BLaER1 treated with 17β-estradiol and CSF1 and Interleukin-3, amounts not matched to agents 10 nM and 100 nM (cell line): ENCODE measurements around the gene C1orf105.

Experiments used
- H3K27ac ChIP-seq, 11 experiments: shearing (Covaris generic); formaldehyde crosslinking; 2 replicates each; pipeline ENCODE4 v1.8.1; 2022
- H3K27me3 ChIP-seq, 11 experiments: shearing (Covaris generic); formaldehyde crosslinking; 2 replicates each; pipeline ENCODE4 v1.8.1; 2022
- H3K36me3 ChIP-seq, 11 experiments: shearing (Covaris generic); formaldehyde crosslinking; 2 replicates each; pipeline ENCODE4 v1.8.1; 2022
- H3K4me1 ChIP-seq, 10 experiments: shearing (Covaris generic); formaldehyde crosslinking; 2 replicates each; pipeline ENCODE4 v1.8.1; 2022
- H3K4me2 ChIP-seq, 11 experiments: shearing (Covaris generic); formaldehyde crosslinking; 2 replicates each; pipeline ENCODE4 v1.8.1; 2022
- H3K4me3 ChIP-seq, 10 experiments: shearing (Covaris generic); formaldehyde crosslinking; 2 replicates each; pipeline ENCODE4 v1.8.1; 2022
- H3K9ac ChIP-seq, 11 experiments: shearing (Covaris generic); formaldehyde crosslinking; 2 replicates each; pipeline ENCODE4 v1.8.1; 2022
- H3K9me3 ChIP-seq, 11 experiments: shearing (Covaris generic); formaldehyde crosslinking; replicated peaks in 1 of 11; 2 replicates each; pipeline ENCODE4 v1.8.1; 2022
- H4K20me1 ChIP-seq, 11 experiments: shearing (Covaris generic); formaldehyde crosslinking; 2 replicates each; pipeline ENCODE4 v1.8.1; 2022
- Cebpa-rat ChIP-seq, 11 experiments: shearing (Covaris generic); IDR thresholded peaks; 2 replicates each; pipeline ENCODE4 v1.8.1; 2022

The C1orf105 gene

GRCh38 chr1:172406968-172407367, 13.5 kb upstream of the C1orf105 start:
- H3K4me1 ChIP-seq = no peaks in the 10 kb centered on the region
- TF ChIP-seq Cebpa-rat (IDR thresholded peaks at IDR 0.05) = no peak

DNA sequence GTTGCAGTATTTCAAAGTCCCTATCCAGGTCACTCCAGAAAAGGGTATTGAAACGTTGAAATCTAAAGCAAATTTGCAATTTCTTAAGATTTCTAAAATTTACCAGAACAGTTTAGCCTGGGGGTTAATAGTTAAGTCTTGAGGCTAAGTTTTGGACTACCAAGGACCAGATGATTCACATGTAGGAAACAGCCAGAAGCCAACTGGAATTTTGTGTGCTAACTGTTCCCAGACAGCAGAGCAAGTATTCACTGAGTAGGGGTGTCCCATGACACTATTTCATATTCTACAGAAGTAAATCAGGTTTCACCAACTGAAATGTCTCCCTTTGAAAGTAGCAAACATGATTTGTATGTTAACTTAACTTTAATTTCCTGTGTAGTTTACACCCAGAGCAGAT, 11.5 kb upstream of the C1orf105 start:
- Histone ChIP-seq H3K36me3 (no peaks in the 10 kb centered on the region), H3K4me3 (no peak overlapping the region), H3K9me3 (no peaks in the 10 kb centered on the region), H3K4me1 (no peaks in the 10 kb centered on the region), H4K20me1 (no peaks in the 10 kb centered on the region), H3K27ac (no peak overlapping the region), H3K27me3 (no peaks in the 10 kb centered on the region), H3K9ac (no peak overlapping the region), H3K4me2 (no peak overlapping the region)
- TF ChIP-seq Cebpa-rat (IDR thresholded peaks at IDR 0.05) = no peak

More at GRCh38 chr1:172406968-172407367, 13.5 kb upstream of the C1orf105 start:
- Histone ChIP-seq H4K20me1 (no peaks in the 10 kb centered on the region), H3K27ac (no peak overlapping the region), H3K27me3 (no peaks in the 10 kb centered on the region), H3K9me3 (no peaks in the 10 kb centered on the region), H3K4me2 (no peak overlapping the region), H3K36me3 (no peaks in the 10 kb centered on the region), H3K9ac (no peak overlapping the region), H3K4me3 (no peak overlapping the region)

DNA sequence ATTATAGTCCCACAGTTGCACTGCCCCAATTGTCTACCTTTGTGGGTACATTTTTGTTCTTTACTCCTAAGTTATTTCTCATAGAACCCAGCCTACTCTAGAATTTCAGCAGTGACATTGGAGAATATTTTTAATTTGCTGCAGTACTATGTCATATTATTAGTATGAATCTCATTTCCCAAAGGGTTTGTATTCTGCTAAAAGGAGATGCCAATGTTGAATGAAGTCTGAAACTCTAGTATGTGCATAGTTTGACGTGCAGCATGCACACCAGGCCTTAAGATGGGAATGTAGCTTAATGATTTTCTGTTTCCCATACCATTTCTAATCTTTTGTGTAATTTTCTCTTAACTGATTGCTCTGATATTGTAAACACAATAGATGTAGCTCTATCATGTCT, 10.5 kb upstream of the C1orf105 start:
- no peak overlapping the region for H3K9ac ChIP-seq
- H3K4me1 ChIP-seq = no peaks in the 10 kb centered on the region
- no peaks in the 10 kb centered on the region for H3K9me3 ChIP-seq
- no peaks in the 10 kb centered on the region for H4K20me1 ChIP-seq
- no peak overlapping the region for H3K4me3 ChIP-seq
- H3K4me2 ChIP-seq = no peak overlapping the region
- no peak overlapping the region for H3K27ac ChIP-seq
- no peaks in the 10 kb centered on the region for H3K36me3 ChIP-seq
- TF ChIP-seq Cebpa-rat (IDR thresholded peaks at IDR 0.05) = no peak
- no peaks in the 10 kb centered on the region for H3K27me3 ChIP-seq

DNA sequence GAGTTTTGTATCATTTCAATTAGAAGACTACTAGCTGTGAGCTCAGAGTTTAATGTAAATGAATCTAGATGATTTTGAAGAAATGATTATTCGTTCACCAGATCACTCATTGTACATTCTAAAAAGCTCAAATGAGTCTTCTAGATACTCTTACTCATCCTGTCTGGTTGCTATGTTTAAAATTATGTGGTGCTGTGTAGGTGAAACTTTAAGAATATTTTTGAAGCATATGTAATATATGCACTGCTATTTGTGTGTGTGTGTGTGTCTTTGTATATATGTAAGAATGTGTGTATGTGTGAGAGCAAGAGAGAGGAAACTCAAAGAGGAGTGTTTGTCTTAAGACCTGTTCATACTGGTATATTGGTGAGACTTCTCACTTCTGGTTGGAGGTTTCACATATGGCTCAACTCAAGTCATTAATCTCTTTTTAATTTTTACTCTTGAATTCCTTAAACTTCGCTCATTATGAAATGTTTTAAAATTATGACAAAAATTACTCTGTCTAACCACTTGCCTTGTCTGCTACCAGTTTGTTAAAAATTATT, 8.6 kb upstream of the C1orf105 start:
- Histone ChIP-seq H3K9me3 (no peaks in the 10 kb centered on the region), H4K20me1 (no peaks in the 10 kb centered on the region), H3K36me3 (no peaks in the 10 kb centered on the region), H3K27me3 (no peaks in the 10 kb centered on the region), H3K9ac (no peak overlapping the region), H3K4me2 (no peak overlapping the region), H3K4me3 (no peak overlapping the region), H3K27ac (no peak overlapping the region), H3K4me1 (no peaks in the 10 kb centered on the region)
- TF ChIP-seq Cebpa-rat (IDR thresholded peaks at IDR 0.05) = no peak

- Histone ChIP-seq H3K4me2 (no peak overlapping the region), H3K4me1 (no peaks in the 10 kb centered on the region), H3K9me3 (no peaks in the 10 kb centered on the region), H3K9ac (no peak overlapping the region), H3K27ac (no peak overlapping the region), H3K4me3 (no peak overlapping the region), H3K27me3 (no peaks in the 10 kb centered on the region), H3K36me3 (no peaks in the 10 kb centered on the region), H4K20me1 (no peaks in the 10 kb centered on the region)
- TF ChIP-seq Cebpa-rat (IDR thresholded peaks at IDR 0.05) = no peak
Measured at GRCh38 chr1:172414331-172414730, 6.2 kb upstream of the C1orf105 start.

DNA sequence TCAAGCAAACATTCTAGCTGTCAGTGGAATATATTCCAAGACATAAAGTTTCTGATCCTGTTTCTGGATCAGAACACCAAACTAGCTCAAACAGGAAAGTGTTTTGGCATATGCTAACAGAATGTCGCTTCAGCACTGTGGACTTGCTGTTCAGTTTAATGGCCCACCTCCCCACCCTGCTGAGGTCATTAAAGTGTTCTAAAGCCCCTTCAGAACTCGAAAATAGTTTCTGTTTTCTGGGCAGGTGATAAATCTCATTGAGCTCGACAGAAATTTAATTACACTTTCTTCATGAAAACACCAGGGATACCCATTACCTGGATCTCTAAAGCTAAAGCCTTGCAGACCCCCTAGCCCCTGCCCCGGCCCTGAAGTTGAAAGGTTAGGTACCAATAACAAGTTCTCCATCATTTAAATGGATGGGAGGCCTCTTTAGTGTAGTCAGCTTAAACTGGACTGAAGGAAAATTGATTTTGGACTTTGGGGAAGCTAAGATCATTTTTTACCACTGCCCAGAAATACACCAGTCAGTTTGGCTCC, 3.9 kb upstream of the C1orf105 start:
- no peaks in the 10 kb centered on the region for H4K20me1 ChIP-seq
- TF ChIP-seq Cebpa-rat (IDR thresholded peaks at IDR 0.05) = no peak
- H3K4me2 ChIP-seq = no peak overlapping the region
- H3K4me1 ChIP-seq = no peaks in the 10 kb centered on the region
- no peaks in the 10 kb centered on the region for H3K36me3 ChIP-seq
- no peak overlapping the region for H3K4me3 ChIP-seq
- H3K27me3 ChIP-seq = no peaks in the 10 kb centered on the region
- no peaks in the 10 kb centered on the region for H3K9me3 ChIP-seq
- no peak overlapping the region for H3K9ac ChIP-seq
- H3K27ac ChIP-seq = no peak overlapping the region

- Histone ChIP-seq H3K4me1 (no peaks in the 10 kb centered on the region), H3K27me3 (no peaks in the 10 kb centered on the region), H3K9me3 (no peaks in the 10 kb centered on the region), H3K27ac (no peak overlapping the region), H3K36me3 (peaks cover 0 to 1% (median 0%) of the 10 kb centered on the region in 11 experiments; a peak in 2 of 22 replicates), H3K4me3 (no peak overlapping the region), H4K20me1 (no peaks in the 10 kb centered on the region; a peak in 2 of 22 replicates), H3K4me2 (no peak overlapping the region), H3K9ac (no peak overlapping the region)
- TF ChIP-seq Cebpa-rat (IDR thresholded peaks at IDR 0.05) = no peak
Measured at GRCh38 chr1:172417557-172417956, 2.9 kb upstream of the C1orf105 start.

DNA sequence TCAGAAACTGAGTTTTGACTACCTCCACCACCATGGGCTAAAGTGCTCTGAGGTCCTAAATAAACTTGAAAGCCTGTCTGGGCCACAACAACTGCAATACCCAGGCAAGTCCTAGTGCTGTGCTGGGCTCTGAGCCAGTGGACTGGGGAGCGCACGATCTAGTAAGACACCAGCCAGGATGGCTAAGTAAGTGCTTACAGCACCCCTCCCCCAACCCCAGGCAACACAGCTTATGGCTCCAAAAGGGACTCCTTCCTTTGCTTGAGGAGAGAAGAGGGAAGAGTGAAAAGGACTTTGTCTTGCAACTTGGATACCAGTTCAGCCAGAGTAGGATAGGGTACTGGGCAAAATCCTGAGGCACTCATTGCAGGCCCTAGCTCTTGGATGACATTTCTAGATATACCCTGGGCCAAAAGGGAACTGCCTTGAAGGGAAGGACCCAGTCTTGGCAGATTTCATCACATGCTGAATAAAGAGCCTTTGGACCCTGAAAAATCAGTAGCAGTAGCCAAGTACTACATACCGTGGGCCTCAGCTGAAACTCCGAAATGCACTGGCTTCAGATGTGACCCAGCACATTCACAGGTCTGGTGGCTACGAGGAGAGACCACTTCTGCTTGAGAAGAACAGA, 1.6 kb downstream of the C1orf105 start:
- TF ChIP-seq Cebpa-rat (IDR thresholded peaks at IDR 0.05) = no peak
- Histone ChIP-seq H3K36me3 (peaks cover 0 to 4% (median 0%) of the 10 kb centered on the region in 11 experiments; a peak in 3 of 22 replicates), H3K9ac (no peak overlapping the region), H3K4me1 (peaks cover 0 to 3% (median 1%) of the 10 kb centered on the region in 10 experiments; a peak in 9 of 20 replicates), H3K27me3 (no peaks in the 10 kb centered on the region), H3K4me3 (no peak overlapping the region), H4K20me1 (no peaks in the 10 kb centered on the region; a peak in 2 of 22 replicates), H3K9me3 (no peaks in the 10 kb centered on the region), H3K4me2 (no peak overlapping the region), H3K27ac (no peak overlapping the region)

DNA sequence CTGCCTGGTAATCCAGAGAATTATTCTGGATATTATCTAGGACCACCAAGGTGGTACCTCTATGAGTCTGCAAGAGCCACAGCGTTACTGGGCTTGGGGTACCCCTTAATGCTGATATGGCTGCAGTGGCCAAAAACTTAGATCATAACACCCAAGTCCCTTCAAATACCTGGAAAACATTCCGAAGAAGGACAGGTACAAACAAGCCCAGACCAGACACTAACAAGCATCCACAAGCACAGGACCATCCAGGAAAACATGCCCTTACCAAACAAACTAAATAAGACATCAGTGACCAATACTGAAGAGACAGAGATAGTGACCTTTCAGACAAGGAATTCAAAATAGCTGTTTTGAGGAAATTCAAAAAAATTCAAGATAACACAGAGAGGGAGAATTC, 2.9 kb downstream of the C1orf105 start:
- peaks cover 0 to 16% (median 8%) of the 10 kb centered on the region in 10 experiments; a peak in 12 of 20 replicates for H3K4me1 ChIP-seq
- no peak for TF ChIP-seq Cebpa-rat (IDR thresholded peaks at IDR 0.05)
- peaks cover 0 to 4% (median 0%) of the 10 kb centered on the region in 11 experiments; a peak in 3 of 22 replicates for H3K36me3 ChIP-seq
- H3K9ac ChIP-seq = no peak overlapping the region
- no peak overlapping the region for H3K4me3 ChIP-seq
- no peaks in the 10 kb centered on the region for H3K9me3 ChIP-seq
- no peaks in the 10 kb centered on the region for H3K27me3 ChIP-seq
- H3K27ac ChIP-seq = no peak overlapping the region
- H4K20me1 ChIP-seq = no peaks in the 10 kb centered on the region; a peak in 2 of 22 replicates
- no peak overlapping the region for H3K4me2 ChIP-seq

DNA sequence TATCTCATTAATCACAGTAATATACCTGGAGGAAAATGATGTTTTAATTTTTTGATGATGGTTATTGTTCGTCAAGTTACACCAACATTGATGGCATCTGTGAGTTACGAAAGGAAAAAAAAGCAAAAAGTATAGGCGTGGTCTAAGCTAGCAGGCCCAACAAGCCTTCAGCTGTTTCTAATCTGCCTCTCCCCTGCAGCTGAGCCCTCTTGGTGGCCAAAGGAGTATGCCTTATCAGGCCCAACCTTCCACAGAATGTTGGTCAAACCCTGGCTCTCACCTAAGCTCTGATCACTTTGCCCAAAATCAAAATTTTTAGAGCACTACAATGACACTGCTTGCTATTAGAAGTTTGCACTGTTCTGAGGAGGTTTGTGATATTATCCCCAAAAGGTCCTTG, 4.9 kb downstream of the C1orf105 start:
- Histone ChIP-seq H3K4me3 (no peak overlapping the region), H4K20me1 (peaks cover 0 to 9% (median 0%) of the 10 kb centered on the region in 11 experiments; a peak in 4 of 22 replicates), H3K4me1 (peaks cover under 1 to 21% (median 11%) of the 10 kb centered on the region in 10 experiments; a peak in 19 of 20 replicates), H3K4me2 (no peak overlapping the region), H3K27ac (no peak overlapping the region), H3K36me3 (peaks cover 0 to 4% (median 0%) of the 10 kb centered on the region in 11 experiments; a peak in 3 of 22 replicates), H3K9ac (no peak overlapping the region), H3K27me3 (no peaks in the 10 kb centered on the region), H3K9me3 (no peaks in the 10 kb centered on the region)
- TF ChIP-seq Cebpa-rat (IDR thresholded peaks at IDR 0.05) = no peak
